Measurements from ENCODE around the gene VSTM4. TPM values are rescaled to one million over a fixed set of nuclear protein-coding genes. Genes with fewer than 3 reads are reported as not detected.

Gene VSTM4
- total and polyA plus RNA-seq, 11 donors: 5.6 to 22.1 (median 15.8) TPM

DNA sequence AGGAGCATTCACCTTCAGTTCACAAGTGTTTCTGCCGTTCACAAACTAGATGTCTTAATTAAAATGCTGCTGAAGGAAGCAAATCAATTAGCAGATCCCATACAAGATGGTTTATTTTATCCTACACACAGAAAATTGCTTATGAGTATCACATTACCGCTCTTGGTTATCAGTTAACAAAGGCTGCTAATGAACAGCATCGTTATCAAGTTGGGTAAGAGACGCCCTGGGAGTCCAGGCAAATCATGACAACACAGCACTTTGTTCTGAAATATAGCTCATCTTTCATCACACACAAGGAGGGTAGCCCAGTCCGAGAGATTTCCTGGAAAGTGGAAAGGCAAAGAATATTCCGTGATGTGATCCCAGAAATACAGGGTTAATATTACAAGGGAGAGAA lies 39.3 kb upstream of the VSTM4 start:
- Histone ChIP-seq H3K27ac (no peak overlapping the region), H3K4me3 (no peak overlapping the region), H3K27me3 (no peaks in the 10 kb centered on the region), H3K4me1 (peaks cover 0 to 8% (median 0%) of the 10 kb centered on the region in 12 donors), H3K9me3 (no peaks in the 10 kb centered on the region), H3K36me3 (peaks cover 0 to 14% (median 0%) of the 10 kb centered on the region in 9 donors)
- TF ChIP-seq POLR2A (IDR thresholded peaks at IDR 0.05) (no peak), CTCF (IDR thresholded peaks at IDR 0.05) (no peak)
- DNase-seq: no peak
- no peak for ATAC-seq
- WGBS, 4 donors: 88 to 94% (median 92%) methylated on average over 6 of the region's 6 CpGs
- intact Hi-C loops (cut with DNase I): no loop called here

GRCh38 chr10:49153971-49154370 lies 38.6 kb upstream of the VSTM4 start:
- peaks cover 0 to 8% (median 0%) of the 10 kb centered on the region in 12 donors for H3K4me1 ChIP-seq
- TF ChIP-seq CTCF (IDR thresholded peaks at IDR 0.05): no peak
- TF ChIP-seq POLR2A (IDR thresholded peaks at IDR 0.05): no peak
- ATAC-seq (no peak), DNase-seq (no peak)
- H3K27me3 ChIP-seq: no peaks in the 10 kb centered on the region
- peaks cover 0 to 14% (median 0%) of the 10 kb centered on the region in 9 donors for H3K36me3 ChIP-seq
- WGBS, 4 donors: 88 to 96% (median 91%) methylated on average over 1 of the region's 1 CpG
- H3K27ac ChIP-seq: no peak overlapping the region
- no peaks in the 10 kb centered on the region for H3K9me3 ChIP-seq
- H3K4me3 ChIP-seq: no peak overlapping the region
- intact Hi-C loops (cut with DNase I): no loop called here

DNA sequence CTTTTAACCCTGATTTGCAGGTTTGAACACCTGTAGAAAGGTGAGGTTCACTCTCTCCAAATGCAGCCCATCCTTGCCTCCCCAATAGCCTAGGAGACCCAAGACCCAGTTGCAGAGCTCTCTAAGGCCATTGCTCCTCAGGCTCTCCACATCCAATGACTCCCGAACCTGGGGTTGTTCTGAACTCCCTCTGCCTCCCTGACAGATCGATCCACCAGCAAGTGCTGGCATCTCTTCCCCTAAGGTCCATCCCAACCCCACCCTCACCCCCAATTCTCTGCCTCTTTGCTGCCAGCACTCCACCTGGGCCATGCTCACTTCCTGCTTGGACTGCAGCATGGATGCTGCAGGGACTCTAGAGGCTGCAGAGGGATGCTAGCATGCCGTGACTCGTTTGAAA lies 37.8 kb upstream of the VSTM4 start:
- H3K4me3 ChIP-seq: no peak overlapping the region
- WGBS, 4 donors: 57 to 80% (median 67%) methylated on average over 4 of the region's 4 CpGs
- DNase-seq (no peak), ATAC-seq (no peak)
- H3K36me3 ChIP-seq: peaks cover 0 to 14% (median 0%) of the 10 kb centered on the region in 9 donors
- H3K27ac ChIP-seq: no peak overlapping the region
- intact Hi-C loops (cut with DNase I): no loop called here
- H3K4me1 ChIP-seq: peaks cover 0 to 8% (median 0%) of the 10 kb centered on the region in 12 donors
- peaks cover 0 to 2% (median 0%) of the 10 kb centered on the region in 12 donors for H3K9me3 ChIP-seq
- TF ChIP-seq CTCF (IDR thresholded peaks at IDR 0.05): no peak
- TF ChIP-seq POLR2A (IDR thresholded peaks at IDR 0.05): no peak
- no peaks in the 10 kb centered on the region for H3K27me3 ChIP-seq

DNA sequence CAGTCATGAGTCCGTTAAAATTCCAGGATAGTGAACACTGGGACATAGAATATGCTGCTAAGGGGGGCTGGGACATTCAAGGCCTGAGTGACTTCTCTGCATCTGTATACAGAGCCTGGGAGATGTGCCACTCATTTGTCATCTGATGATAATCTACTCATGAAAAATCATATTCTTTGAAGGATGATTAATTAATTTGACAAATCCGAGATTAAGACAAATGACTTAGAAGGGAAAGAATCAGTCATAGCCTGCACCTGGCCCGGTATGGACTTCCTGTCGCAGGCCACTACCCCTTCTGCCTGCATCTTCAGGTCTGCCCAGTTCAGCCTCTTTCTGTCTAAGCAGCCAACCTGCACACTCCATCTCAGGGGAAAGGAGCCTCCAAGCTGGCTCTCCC lies 37.3 kb upstream of the VSTM4 start:
- Histone ChIP-seq H3K4me3 (no peak overlapping the region), H3K27ac (no peak overlapping the region), H3K27me3 (no peaks in the 10 kb centered on the region), H3K4me1 (peaks cover 0 to 8% (median 0%) of the 10 kb centered on the region in 12 donors), H3K9me3 (peaks cover 0 to 6% (median under 1%) of the 10 kb centered on the region in 12 donors), H3K36me3 (peaks cover 0 to 14% (median 0%) of the 10 kb centered on the region in 9 donors)
- TF ChIP-seq CTCF (IDR thresholded peaks at IDR 0.05) (no peak), POLR2A (IDR thresholded peaks at IDR 0.05) (no peak)
- intact Hi-C loops (cut with DNase I): no loop called here
- ATAC-seq: no peak
- WGBS, 4 donors: 80 to 89% (median 85%) methylated on average over 4 of the region's 4 CpGs
- DNase-seq: no peak

All from heart left ventricle (tissue), 16 donors.